ENCODE results near the gene SGK1.

The SGK1 gene

DNA sequence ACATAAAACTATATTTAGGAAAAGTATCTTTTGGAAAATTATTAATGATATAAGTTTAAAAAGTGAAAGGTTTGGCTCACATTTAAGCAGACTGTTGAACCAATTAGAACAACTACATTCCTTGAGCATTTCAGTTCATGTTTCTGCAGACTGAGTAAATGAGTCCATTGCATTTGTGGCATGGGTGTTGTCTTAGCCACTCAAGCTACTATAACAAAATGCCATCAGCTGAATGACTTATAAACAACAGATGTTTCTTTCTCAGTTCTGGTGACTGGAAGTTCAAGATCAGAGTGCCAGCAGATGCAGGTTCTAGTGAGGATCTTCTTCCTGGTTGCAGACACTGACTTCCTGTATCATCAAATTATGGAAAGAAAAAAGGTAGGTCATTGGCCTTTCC lies 198.4 kb downstream of the SGK1 start:
- DNase-seq (ENCODE audit: low read depth), result no peak
